Brain microvascular endothelial cell (primary cell): ENCODE data around the gene TMEM131L.

Experiments
- DNase-seq: peaks from one replicate; pipeline ENCODE4 v3.0.0-alpha.2; 2020
- H3K27ac ChIP-seq: fragments of 250-450 bp; sonication (Bioruptor Pico); 2 replicates; pipeline ENCODE4 v1.5.1; 2020; ENCODE audit warnings: mild to moderate bottlenecking, moderate library complexity
- H3K27me3 ChIP-seq: fragments of 250-450 bp; sonication (Bioruptor Pico); replicated peaks from 2 replicates; pipeline ENCODE4 v1.5.1; 2020; ENCODE audit warnings: mild to moderate bottlenecking
- H3K36me3 ChIP-seq: fragments of 250-450 bp; sonication (Bioruptor Pico); replicated peaks from 2 replicates; pipeline ENCODE4 v1.5.1; 2020; ENCODE audit warnings: mild to moderate bottlenecking
- H3K4me3 ChIP-seq: 2 replicates; pipeline ENCODE4 v1.5.1; 2011; ENCODE audit warnings: low read depth, mild to moderate bottlenecking, control low read depth, low read length, moderate library complexity
- in situ Hi-C: cut with HindIII; loops from 2 replicates; pipeline ENCODE4 v1.10.0; 2017; ENCODE audit warnings: low sequenced_read_pairs, low pct_ligation_motif_present
- TF ChIP-seq, protein P1 (sequence below): IDR thresholded peaks from 2 replicates; pipeline ENCODE4 v1.5.1; 2011; ENCODE audit warnings: low read depth, mild to moderate bottlenecking, moderate library complexity, low read length, control low read depth, inconsistent platforms; ENCODE audit errors: missing control alignments

The TMEM131L gene

DNA sequence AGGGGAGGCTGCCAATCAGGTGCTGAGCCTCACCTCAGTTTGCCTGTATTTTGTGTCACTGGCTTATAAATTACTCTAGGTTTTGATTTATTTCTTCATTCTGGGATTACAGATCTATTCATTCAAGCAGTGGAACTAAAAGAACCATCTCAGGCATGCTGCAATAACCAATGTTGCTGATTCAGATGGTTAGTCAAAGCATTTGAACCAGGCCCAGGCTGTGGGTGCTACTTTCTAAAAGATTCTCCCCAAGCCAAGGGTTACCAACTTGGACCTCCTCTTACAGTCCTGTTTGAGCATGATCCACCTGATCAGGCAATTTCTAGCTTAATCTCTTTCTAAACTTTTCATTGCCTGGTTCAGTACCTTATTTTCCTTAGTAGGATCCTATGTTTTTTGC, 67.2 kb downstream of the TMEM131L start:
- H3K27me3 ChIP-seq: no peaks in the 10 kb centered on the region
- in situ Hi-C loops: no loop called here
- no peak for DNase-seq
- H3K4me3 ChIP-seq: no peak overlapping the region
- no peak overlapping the region for H3K27ac ChIP-seq
- H3K36me3 ChIP-seq: no peaks in the 10 kb centered on the region
- TF ChIP-seq, protein P1, sequence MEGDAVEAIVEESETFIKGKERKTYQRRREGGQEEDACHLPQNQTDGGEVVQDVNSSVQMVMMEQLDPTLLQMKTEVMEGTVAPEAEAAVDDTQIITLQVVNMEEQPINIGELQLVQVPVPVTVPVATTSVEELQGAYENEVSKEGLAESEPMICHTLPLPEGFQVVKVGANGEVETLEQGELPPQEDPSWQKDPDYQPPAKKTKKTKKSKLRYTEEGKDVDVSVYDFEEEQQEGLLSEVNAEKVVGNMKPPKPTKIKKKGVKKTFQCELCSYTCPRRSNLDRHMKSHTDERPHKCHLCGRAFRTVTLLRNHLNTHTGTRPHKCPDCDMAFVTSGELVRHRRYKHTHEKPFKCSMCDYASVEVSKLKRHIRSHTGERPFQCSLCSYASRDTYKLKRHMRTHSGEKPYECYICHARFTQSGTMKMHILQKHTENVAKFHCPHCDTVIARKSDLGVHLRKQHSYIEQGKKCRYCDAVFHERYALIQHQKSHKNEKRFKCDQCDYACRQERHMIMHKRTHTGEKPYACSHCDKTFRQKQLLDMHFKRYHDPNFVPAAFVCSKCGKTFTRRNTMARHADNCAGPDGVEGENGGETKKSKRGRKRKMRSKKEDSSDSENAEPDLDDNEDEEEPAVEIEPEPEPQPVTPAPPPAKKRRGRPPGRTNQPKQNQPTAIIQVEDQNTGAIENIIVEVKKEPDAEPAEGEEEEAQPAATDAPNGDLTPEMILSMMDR: no peak

DNA sequence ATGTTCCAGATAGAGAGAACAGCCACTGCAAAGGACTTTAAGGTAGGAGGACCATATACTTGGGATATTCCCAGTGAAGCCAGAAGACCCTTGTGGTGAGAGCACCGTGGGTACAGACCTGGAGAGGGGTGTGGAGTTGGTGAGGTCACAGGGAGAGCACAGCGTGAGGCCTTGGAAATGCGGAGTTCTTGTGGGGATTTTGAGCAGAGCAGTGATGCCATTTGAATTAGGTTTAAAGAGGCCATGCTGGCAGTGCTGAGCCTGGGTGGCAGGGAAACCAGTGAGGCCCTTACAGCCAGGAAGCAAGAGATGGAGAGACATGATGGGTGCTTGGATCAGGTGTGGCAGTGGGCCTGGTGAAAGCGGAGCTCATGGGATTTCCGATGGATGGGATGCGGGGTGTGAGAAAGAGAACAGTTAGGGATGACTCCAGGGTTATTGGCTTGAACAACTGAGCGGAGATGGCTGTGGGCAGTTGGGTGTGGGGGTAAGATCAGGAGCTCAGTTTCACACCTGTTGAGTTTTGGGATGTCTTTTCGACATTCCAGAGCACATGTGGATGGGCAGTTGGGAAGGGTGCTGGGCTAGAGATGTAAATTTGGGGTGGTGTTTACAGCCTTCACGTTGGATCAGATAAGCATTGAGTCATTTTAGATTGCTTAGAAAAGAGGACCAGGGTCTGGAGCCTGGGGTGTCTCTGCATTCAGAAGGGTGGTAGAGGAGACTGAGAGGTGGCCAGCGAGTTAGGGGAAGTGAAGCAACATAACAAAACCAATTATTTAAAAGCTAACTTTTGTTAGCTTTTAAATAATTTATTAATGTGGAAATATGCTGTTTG, 68.9 kb downstream of the TMEM131L start:
- Histone ChIP-seq H3K27me3 (no peaks in the 10 kb centered on the region), H3K4me3 (no peak overlapping the region), H3K27ac (no peak overlapping the region), H3K36me3 (no peaks in the 10 kb centered on the region)
- in situ Hi-C loops: no loop called here
- TF ChIP-seq, protein P1: no peak
- DNase-seq: no peak

DNA sequence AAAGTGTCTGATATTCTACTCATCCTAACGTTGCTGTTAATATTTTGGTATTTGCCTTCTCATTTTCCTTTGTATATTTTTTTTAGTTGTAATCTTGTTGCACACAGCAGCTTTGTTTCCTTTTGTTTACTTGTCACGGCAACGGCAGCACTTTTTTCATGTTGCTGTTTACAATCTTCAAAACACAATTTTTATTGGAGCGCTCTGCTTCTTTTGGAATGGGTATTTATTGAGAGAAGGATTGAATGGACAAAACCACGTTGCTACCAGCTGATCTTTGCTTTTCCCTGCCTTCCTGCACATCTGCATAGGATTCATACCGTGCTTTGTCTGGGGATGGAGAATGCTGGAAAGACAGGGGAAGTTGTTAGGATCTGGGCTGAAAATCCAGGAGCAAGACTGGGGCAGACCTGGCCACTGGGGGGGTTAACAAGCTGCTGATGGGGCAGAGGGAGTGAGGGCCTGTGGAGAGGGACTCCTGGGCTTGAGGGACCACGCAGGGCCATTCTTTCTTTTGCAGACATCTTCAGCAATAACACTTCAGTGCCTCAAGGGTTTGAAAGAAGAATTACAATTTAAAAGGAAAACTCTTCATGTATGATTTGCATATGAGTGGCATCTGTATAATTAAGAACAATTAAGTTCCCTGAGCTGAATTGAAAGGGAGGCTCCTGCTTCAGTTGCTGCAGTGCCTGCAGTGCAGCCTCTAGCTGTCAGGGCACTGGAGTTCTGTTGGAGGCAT, 69.8 kb downstream of the TMEM131L start:
- TF ChIP-seq, protein P1: peak; percentile 23
- in situ Hi-C loops: no loop called here
- H3K36me3 ChIP-seq: no peaks in the 10 kb centered on the region
- no peaks in the 10 kb centered on the region for H3K27me3 ChIP-seq
- H3K4me3 ChIP-seq: no peak overlapping the region
- H3K27ac ChIP-seq: no peak overlapping the region
- no peak for DNase-seq

DNA sequence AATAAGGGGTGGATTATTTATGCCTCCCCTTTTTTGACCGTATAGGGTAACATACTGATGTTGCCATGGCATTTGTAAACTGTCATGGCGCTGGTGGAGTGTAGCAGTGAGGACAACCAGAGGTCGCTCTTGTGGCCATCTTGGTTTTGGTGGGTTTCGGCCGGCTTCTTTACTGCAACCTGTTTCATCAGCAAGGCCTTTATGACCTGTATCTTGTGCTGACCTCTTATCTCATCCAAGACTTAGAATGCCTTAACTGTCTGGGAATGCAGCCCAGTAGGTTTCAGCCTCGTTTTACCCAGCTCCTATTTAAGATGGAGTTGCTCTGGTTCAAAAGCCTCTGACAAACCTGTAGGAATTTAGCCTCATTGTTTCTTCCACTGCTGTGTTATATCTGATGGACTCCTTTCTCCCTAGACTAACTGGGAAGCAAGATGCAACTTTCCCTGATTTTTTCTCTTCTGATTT, 71.4 kb downstream of the TMEM131L start:
- no peak overlapping the region for H3K27ac ChIP-seq
- no peak for DNase-seq
- no peaks in the 10 kb centered on the region for H3K36me3 ChIP-seq
- in situ Hi-C loops: no loop called here
- no peak overlapping the region for H3K4me3 ChIP-seq
- TF ChIP-seq, protein P1: no peak
- no peaks in the 10 kb centered on the region for H3K27me3 ChIP-seq

DNA sequence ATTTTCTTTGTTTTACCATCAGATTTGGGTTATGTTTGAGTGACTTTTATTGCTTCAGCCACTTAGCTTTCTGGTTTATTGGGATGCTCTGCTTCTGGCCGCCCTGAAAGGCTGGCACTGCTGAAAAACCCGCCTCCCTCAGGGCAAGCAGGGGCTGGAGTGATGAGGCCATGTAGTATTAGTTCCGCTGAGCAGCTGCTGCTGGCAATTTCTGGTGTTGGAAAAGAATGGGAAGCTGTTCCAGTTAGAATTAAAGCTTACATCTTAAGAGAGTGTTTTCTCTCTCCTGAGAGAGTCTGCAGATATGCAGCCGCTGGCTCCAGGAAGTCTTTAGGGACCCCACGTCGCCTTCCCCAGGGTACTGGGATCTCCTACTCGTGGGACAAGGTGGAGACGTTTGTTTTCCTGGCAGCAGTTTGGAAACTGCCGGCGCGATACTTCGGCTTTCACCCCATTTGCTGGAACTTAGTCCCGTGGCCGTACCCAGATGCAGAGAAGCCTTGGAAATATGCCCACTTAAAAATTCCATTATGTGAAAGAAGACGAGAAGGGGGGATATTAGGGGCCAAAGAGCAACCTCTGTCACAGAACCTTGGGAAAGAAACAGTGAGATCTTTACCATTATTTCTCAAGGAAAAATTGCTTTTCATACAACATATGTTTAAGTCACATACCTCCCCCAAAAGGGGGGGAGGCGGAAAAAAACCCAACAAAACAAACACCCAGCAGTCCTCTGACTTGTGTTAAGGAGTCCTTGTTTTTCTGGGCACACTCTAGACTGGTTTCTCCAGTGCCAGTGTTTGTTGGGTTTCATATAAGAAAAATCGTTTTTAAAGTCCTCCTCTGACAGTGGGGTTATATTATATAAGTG, 72.6 kb downstream of the TMEM131L start:
- DNase-seq: no peak
- Histone ChIP-seq H3K27ac (no peak overlapping the region), H3K36me3 (no peaks in the 10 kb centered on the region), H3K4me3 (peak overlapping the region; percentile 39), H3K27me3 (no peaks in the 10 kb centered on the region)
- TF ChIP-seq, protein P1: no peak
- in situ Hi-C loops: no loop called here
